ENCODE measurements around the gene LARGE1. TPM values are rescaled to one million over a fixed set of nuclear protein-coding genes. Genes with fewer than 3 reads are reported as not detected.

Gene LARGE1
- total RNA-seq, 4 donors from 2014 or later = 11.8 to 33.2 (median 22.6) TPM

DNA sequence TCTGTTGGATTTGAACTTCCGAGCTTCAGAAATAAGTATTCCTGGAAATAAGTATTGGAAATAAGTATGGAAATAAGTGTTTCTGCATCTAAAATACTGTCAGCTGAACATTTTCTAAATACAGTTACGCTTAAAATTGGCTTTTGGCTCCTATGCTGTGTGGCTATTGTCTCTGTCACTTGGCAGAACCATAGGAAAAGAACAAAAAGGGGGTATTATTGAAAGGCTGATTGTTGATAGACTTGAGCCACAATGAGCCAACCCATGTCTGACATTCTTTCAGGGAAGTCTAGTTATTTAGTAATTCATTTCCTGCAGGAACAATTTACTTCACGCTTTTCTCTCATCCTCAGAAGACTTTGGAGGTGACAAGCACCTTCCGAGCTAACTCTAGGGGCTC is 32.5 kb upstream of the LARGE1 start:
- WGBS, 2 donors = 71 to 81% methylated on average over 4 of the region's 4 CpGs
- H3K4me3 ChIP-seq (ENCODE audit: low read depth, poor library complexity, severe bottlenecking) = no peak overlapping the region
- intact Hi-C loops (cut with DNase I; ENCODE audit: low total_unique reads) = no loop called here
- DNase-seq (ENCODE audit: low spot score in 2 of 2) = no peak
- TF ChIP-seq POLR2A (IDR thresholded peaks at IDR 0.05) = no peak

DNA sequence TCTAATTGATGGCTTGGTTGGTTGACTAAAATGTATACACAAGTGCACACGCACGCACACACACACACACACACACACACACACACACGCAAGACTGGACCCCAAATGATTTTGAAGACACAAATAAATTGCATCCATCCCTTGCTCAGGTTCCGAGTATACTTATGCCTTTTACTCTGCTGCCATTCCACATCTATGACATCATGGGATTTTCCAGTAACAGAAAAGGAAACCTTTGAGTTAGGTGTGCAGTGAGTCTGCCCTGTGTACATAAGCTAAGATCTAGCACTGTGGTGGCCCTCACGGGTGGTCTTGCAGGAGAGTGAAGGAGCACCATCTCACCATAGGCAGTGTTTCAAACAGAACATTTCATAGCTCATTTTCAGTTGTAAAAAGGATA is 20.5 kb upstream of the LARGE1 start:
- TF ChIP-seq, protein P1, sequence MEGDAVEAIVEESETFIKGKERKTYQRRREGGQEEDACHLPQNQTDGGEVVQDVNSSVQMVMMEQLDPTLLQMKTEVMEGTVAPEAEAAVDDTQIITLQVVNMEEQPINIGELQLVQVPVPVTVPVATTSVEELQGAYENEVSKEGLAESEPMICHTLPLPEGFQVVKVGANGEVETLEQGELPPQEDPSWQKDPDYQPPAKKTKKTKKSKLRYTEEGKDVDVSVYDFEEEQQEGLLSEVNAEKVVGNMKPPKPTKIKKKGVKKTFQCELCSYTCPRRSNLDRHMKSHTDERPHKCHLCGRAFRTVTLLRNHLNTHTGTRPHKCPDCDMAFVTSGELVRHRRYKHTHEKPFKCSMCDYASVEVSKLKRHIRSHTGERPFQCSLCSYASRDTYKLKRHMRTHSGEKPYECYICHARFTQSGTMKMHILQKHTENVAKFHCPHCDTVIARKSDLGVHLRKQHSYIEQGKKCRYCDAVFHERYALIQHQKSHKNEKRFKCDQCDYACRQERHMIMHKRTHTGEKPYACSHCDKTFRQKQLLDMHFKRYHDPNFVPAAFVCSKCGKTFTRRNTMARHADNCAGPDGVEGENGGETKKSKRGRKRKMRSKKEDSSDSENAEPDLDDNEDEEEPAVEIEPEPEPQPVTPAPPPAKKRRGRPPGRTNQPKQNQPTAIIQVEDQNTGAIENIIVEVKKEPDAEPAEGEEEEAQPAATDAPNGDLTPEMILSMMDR (IDR thresholded peaks at IDR 0.05) = no peak
- no peak for TF ChIP-seq POLR2A (IDR thresholded peaks at IDR 0.05)
- 67 to 76% methylated on average over 5 of the region's 5 CpGs for WGBS, 2 donors
- no peak for DNase-seq (ENCODE audit: low spot score in 2 of 2)
- intact Hi-C loops (cut with DNase I; ENCODE audit: low total_unique reads) = no loop called here
- no peak overlapping the region for H3K4me3 ChIP-seq (ENCODE audit: low read depth, poor library complexity, severe bottlenecking)

DNA sequence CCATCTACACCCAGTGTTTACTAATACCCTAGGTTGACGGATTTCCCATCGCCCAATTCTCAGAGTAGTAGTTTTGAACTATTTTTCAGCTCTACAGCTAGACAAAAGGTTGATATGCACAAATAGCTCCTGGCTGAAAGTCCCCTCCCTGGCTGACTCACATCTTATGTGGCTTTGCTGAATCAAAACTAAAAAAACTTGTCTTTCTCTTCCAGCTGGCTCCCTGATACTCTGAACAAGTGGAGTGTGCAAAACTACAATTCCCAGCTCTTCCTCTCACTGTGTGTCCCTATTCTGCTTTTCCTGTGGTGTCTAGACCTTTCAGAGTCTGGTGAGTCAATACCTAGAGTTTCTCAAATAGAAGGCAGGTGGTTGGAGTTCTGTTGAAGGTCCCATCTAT is 12.7 kb upstream of the LARGE1 start:
- intact Hi-C loops (cut with DNase I; ENCODE audit: low total_unique reads) = no loop called here
- H3K4me3 ChIP-seq (ENCODE audit: low read depth, poor library complexity, severe bottlenecking) = no peak overlapping the region
- 65 to 66% methylated on average over 2 of the region's 2 CpGs for WGBS, 2 donors
- DNase-seq (ENCODE audit: low spot score in 2 of 2) = no peak
- TF ChIP-seq POLR2A (IDR thresholded peaks at IDR 0.05) = no peak
- TF ChIP-seq, protein P1 (IDR thresholded peaks at IDR 0.05) = no peak

DNA sequence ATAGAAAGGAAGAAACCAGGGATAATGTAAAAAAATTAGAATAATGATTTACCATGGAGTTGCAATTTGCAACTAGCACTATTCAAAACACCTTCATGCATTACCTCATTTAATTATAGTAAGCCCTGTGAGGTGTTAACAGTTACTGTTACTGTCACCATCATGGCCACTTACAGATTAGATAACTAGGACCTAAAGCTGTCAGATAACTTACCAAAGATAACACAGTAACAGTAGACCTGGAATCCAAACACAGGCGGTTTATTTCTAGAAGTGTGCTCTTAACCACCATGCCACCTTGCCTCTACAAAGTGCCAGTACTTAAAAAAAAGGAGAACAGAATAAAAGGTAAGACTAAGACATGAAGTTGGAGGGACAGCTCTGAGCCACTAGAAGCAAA is 11.1 kb upstream of the LARGE1 start:
- no peak for TF ChIP-seq POLR2A (IDR thresholded peaks at IDR 0.05)
- TF ChIP-seq, protein P1 (IDR thresholded peaks at IDR 0.05) = no peak
- 91 to 94% methylated on average over 1 of the region's 1 CpG for WGBS, 2 donors
- intact Hi-C loops (cut with DNase I; ENCODE audit: low total_unique reads) = no loop called here
- DNase-seq (ENCODE audit: low spot score in 2 of 2) = no peak
- no peak overlapping the region for H3K4me3 ChIP-seq (ENCODE audit: low read depth, poor library complexity, severe bottlenecking)

DNA sequence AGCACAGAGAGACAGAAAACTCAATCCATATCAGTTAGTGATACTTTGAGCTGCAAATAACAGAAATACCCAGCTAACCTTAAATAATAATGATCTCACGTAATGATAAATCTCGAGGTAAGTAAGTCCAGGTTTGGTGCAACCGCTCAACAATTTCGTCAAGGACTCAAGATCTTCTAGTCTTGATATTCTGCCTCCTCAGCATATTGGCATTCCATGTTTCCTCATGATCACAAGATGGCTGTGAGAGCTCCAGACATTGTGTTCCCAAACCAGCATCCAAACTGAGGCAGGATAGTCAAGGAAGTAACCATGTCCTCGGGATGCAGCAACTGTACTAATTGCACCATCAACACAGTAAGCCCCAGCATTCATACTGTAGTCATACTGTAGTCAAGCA is 7.5 kb upstream of the LARGE1 start:
- WGBS, 2 donors = 90 to 91% methylated on average over 5 of the region's 5 CpGs
- intact Hi-C loops (cut with DNase I; ENCODE audit: low total_unique reads) = loop anchor here (10.0 kb wide), 1 partner anchor 1097 kb away; no protein-coding TSS in a partner anchor
- no peak for TF ChIP-seq POLR2A (IDR thresholded peaks at IDR 0.05)
- TF ChIP-seq, protein P1 (IDR thresholded peaks at IDR 0.05) = no peak
- H3K4me3 ChIP-seq (ENCODE audit: low read depth, poor library complexity, severe bottlenecking) = no peak overlapping the region
- DNase-seq (ENCODE audit: low spot score in 2 of 2) = no peak

DNA sequence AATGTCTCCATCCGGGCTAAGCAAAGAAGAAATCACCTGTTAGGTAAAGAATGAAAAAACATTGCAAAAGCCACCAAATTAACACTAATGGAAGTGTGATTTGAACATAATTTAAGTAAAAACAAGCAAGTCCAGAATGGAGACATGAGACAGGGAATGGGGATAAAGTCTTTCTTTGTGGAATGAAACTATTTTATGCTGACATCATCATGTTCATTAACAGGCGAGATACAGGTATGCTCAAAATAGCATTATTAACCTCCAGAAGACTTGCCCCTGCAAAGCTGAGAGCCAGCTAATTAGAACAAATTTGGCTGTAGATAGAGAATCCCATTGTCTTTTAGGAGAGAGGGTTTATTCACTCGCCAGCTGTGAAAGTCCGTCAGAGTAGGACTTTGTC is 4.9 kb upstream of the LARGE1 start:
- WGBS, 2 donors = 58 to 90% methylated on average over 4 of the region's 4 CpGs

More for the DNA sequence above, 4.9 kb upstream of the LARGE1 start:
- TF ChIP-seq, protein P1 (IDR thresholded peaks at IDR 0.05) = no peak
- TF ChIP-seq POLR2A (IDR thresholded peaks at IDR 0.05) = no peak
- DNase-seq (ENCODE audit: low spot score in 2 of 2) = no peak
- intact Hi-C loops (cut with DNase I; ENCODE audit: low total_unique reads) = loop anchor here (10.0 kb wide), 1 partner anchor 1100 kb away; no protein-coding TSS in a partner anchor
- no peak overlapping the region for H3K4me3 ChIP-seq (ENCODE audit: low read depth, poor library complexity, severe bottlenecking)
